H9 (cell line): ENCODE data around the gene TRPM8. TPM values are rescaled to one million over a fixed set of nuclear protein-coding genes. Genes with fewer than 3 reads are reported as not detected.
"Not testable (repeated sequence)": the region's sequence is repeated elsewhere in the genome, so short reads cannot be mapped to it uniquely, and the experiment has no call there.

Experiments
- DNase-seq: peaks from one replicate; pipeline ENCODE4 v3.0.0-alpha.2; 2017
- H2AFZ ChIP-seq: one replicate; pipeline ENCODE4 v1.6.1; 2013; ENCODE audit warnings: mild to moderate bottlenecking, low read length, control low read depth, moderate library complexity
- H2AK5ac ChIP-seq: 2 replicates; pipeline ENCODE4 v1.6.1; 2013; ENCODE audit warnings: low read length, control low read depth, mixed read lengths; ENCODE audit not compliant: insufficient read length
- H2BK120ac ChIP-seq: one replicate; pipeline ENCODE4 v1.6.1; 2013; ENCODE audit warnings: low read depth, mild to moderate bottlenecking, low read length, control low read depth, inconsistent platforms; ENCODE audit not compliant: poor library complexity, severe bottlenecking
- H2BK12ac ChIP-seq: 2 replicates; pipeline ENCODE4 v1.6.1; 2013; ENCODE audit warnings: low read length, control low read depth, mixed read lengths, low read depth; ENCODE audit not compliant: insufficient read length
- H2BK15ac ChIP-seq: 2 replicates; pipeline ENCODE4 v1.6.1; 2013; ENCODE audit warnings: low read depth, low read length, control low read depth
- H2BK20ac ChIP-seq: one replicate; pipeline ENCODE4 v1.6.1; 2013; ENCODE audit warnings: low read depth, mild to moderate bottlenecking, low read length, control low read depth, inconsistent platforms; ENCODE audit not compliant: poor library complexity, severe bottlenecking
- H2BK5ac ChIP-seq: 2 replicates; pipeline ENCODE4 v1.6.1; 2013; ENCODE audit warnings: low read length, control low read depth, mixed read lengths; ENCODE audit not compliant: insufficient read length
- H3K14ac ChIP-seq: 2 replicates; pipeline ENCODE4 v1.6.1; 2013; ENCODE audit warnings: low read length, control low read depth; ENCODE audit not compliant: insufficient read depth
- H3K18ac ChIP-seq: 2 replicates; pipeline ENCODE4 v1.6.1; 2013; ENCODE audit warnings: low read depth, mild to moderate bottlenecking, mixed read lengths, low read length, control low read depth; ENCODE audit not compliant: insufficient read length
- H3K23ac ChIP-seq: 2 replicates; pipeline ENCODE4 v1.6.1; 2013; ENCODE audit warnings: low read length, control low read depth, mixed read lengths, low read depth; ENCODE audit not compliant: insufficient read length
- H3K23me2 ChIP-seq: 2 replicates; pipeline ENCODE4 v1.6.1; 2013; ENCODE audit warnings: low read depth, mild to moderate bottlenecking, mixed read lengths, low read length, control low read depth; ENCODE audit not compliant: insufficient read length, poor library complexity, severe bottlenecking
- H3K27ac ChIP-seq: 2 replicates; pipeline ENCODE4 v1.5.1; 2013; ENCODE audit warnings: low read length, control low read depth, mixed read lengths, low read depth; ENCODE audit not compliant: insufficient read length
- H3K27me3 ChIP-seq: 2 replicates; pipeline ENCODE4 v1.6.1; 2013; ENCODE audit warnings: low read length, control low read depth, inconsistent platforms; ENCODE audit not compliant: insufficient read depth
- H3K4ac ChIP-seq: 2 replicates; pipeline ENCODE4 v1.6.1; 2013; ENCODE audit warnings: low read depth, mild to moderate bottlenecking, control low read depth, inconsistent platforms, low read length, moderate library complexity
- H3K4me1 ChIP-seq: 2 replicates; pipeline ENCODE4 v1.6.1; 2013; ENCODE audit warnings: low read length, control low read depth, inconsistent platforms; ENCODE audit not compliant: insufficient read depth
- H3K4me2 ChIP-seq: 2 replicates; pipeline ENCODE4 v1.6.1; 2013; ENCODE audit warnings: low read length, control low read depth, mixed read lengths; ENCODE audit not compliant: insufficient read length, insufficient read depth
- H3K56ac ChIP-seq: 2 replicates; pipeline ENCODE4 v1.6.1; 2013; ENCODE audit warnings: low read depth, mild to moderate bottlenecking, mixed read lengths, low read length, control low read depth; ENCODE audit not compliant: insufficient read length
- H3K79me1 ChIP-seq: 2 replicates; pipeline ENCODE4 v1.6.1; 2013; ENCODE audit warnings: low read depth, mild to moderate bottlenecking, moderate library complexity, low read length, control low read depth, inconsistent platforms; ENCODE audit not compliant: insufficient read depth, poor library complexity, severe bottlenecking
- H3K79me2 ChIP-seq: 2 replicates; pipeline ENCODE4 v1.6.1; 2013; ENCODE audit warnings: low read length, control low read depth, inconsistent platforms; ENCODE audit not compliant: insufficient read depth
- H3K9ac ChIP-seq: 2 replicates; pipeline ENCODE4 v1.6.1; 2013; ENCODE audit warnings: low read length, control low read depth, mixed read lengths; ENCODE audit not compliant: insufficient read length; ENCODE audit errors: extremely low read depth
- H3K9me3 ChIP-seq: one replicate; pipeline ENCODE4 v1.6.1; 2013; ENCODE audit warnings: low read depth, low read length, inconsistent platforms; ENCODE audit not compliant: control insufficient read depth
- H3T11ph ChIP-seq: one replicate; pipeline ENCODE4 v1.6.1; 2013; ENCODE audit warnings: mild to moderate bottlenecking, low read length, control low read depth, inconsistent platforms
- H4K20me1 ChIP-seq: one replicate; pipeline ENCODE4 v1.6.1; 2013; ENCODE audit not compliant: control insufficient read depth, insufficient read length, insufficient read depth
- H4K5ac ChIP-seq: 2 replicates; pipeline ENCODE4 v1.6.1; 2013; ENCODE audit warnings: low read depth, mild to moderate bottlenecking, mixed read lengths, low read length, control low read depth; ENCODE audit not compliant: insufficient read length
- H4K8ac ChIP-seq: replicated peaks from 2 replicates; pipeline ENCODE4 v1.6.1; 2013; ENCODE audit warnings: low read length, control low read depth, mixed read lengths, low read depth; ENCODE audit not compliant: insufficient read length
- H4K91ac ChIP-seq: 2 replicates; pipeline ENCODE4 v1.6.1; 2013; ENCODE audit warnings: low read depth, mild to moderate bottlenecking, moderate library complexity, mixed read lengths, low read length, control low read depth; ENCODE audit not compliant: insufficient read length
- H3K27ac Mint-ChIP-seq, 3 experiments: 2 replicates in 2 of 3; 3 replicates in 1 of 3; pipeline ENCODE4 v1.8.0; 2020 to 2021; ENCODE audit warnings: mixed read lengths in 3 of 3, mild to moderate bottlenecking in 1 of 3, moderate library complexity in 1 of 3
- H3K27me3 Mint-ChIP-seq: 2 replicates; pipeline ENCODE4 v1.8.0; 2021; ENCODE audit warnings: low read depth, mild to moderate bottlenecking, moderate library complexity, mixed read lengths
- H3K36me3 Mint-ChIP-seq, 3 experiments: 2 replicates in 2 of 3; 3 replicates in 1 of 3; pipeline ENCODE4 v1.8.0; 2020 to 2021; ENCODE audit warnings: low read depth in 3 of 3, mixed read lengths in 3 of 3; ENCODE audit not compliant: insufficient read depth in 1 of 3
- H3K4me1 Mint-ChIP-seq, 2 experiments: 2 replicates each; pipeline ENCODE4 v1.8.0; 2020; ENCODE audit warnings: mixed read lengths in 2 of 2
- H3K4me3 Mint-ChIP-seq, 2 experiments: 2 replicates in 1 of 2; 3 replicates in 1 of 2; pipeline ENCODE4 v1.8.0; 2020 to 2021; ENCODE audit warnings: mild to moderate bottlenecking in 2 of 2, mixed read lengths in 2 of 2, moderate library complexity in 1 of 2
- H3K9me3 Mint-ChIP-seq, 2 experiments: 2 replicates in 1 of 2; 3 replicates in 1 of 2; pipeline ENCODE4 v1.8.0; 2020; ENCODE audit warnings: mild to moderate bottlenecking in 2 of 2, mixed read lengths in 2 of 2, moderate library complexity in 1 of 2
- CTCF ChIP-seq: fragments of 200-600 bp; sonication (generic); conservative IDR thresholded peaks from 3 replicates; pipeline ENCODE4 v1.8.0; 2021; ENCODE audit warnings: antibody characterized with exemption, mild to moderate bottlenecking
- WGBS: extraction: QIAGEN DNeasy Blood & Tissue Kit; methylation state at CpG from one replicate; pipeline ENCODE4 v1.1.7; 2013; ENCODE audit warnings: missing lambda C conversion rate, low lambda C conversion rate, mixed read lengths; ENCODE audit not compliant: insufficient read length; ENCODE audit errors: extremely low coverage; 5-methylcytosine and 5-hydroxymethylcytosine counted together
- total RNA-seq: library from RNA; stranded (reverse); gene quantifications from 2 replicates; pipeline ENCODE4 v1.2.1, GENCODE V29; 2021

The TRPM8 gene
- total RNA-seq, 1 experiment from 2014 or later: 0.28 TPM

- Histone ChIP-seq H2AK5ac (no peak overlapping the region), H3K56ac (no peak overlapping the region), H3K4ac (no peak overlapping the region), H3K4me1 (no peaks in the 10 kb centered on the region), H2AFZ (no peak overlapping the region), H3K27me3 (no peaks in the 10 kb centered on the region), H3T11ph (no peak overlapping the region), H2BK15ac (no peak overlapping the region), H3K14ac (no peak overlapping the region), H3K23ac (no peak overlapping the region), H3K18ac (no peak overlapping the region), H2BK120ac (no peak overlapping the region), H4K8ac (no peak overlapping the region), H2BK12ac (no peak overlapping the region), H3K4me2 (no peak overlapping the region), H4K5ac (no peak overlapping the region), H2BK5ac (no peak overlapping the region), H4K91ac (no peak overlapping the region), H3K9me3 (no peaks in the 10 kb centered on the region), H3K27ac (no peak overlapping the region), H4K20me1 (no peaks in the 10 kb centered on the region), H2BK20ac (no peak overlapping the region), H3K79me1 (no peaks in the 10 kb centered on the region), H3K79me2 (no peaks in the 10 kb centered on the region), H3K9ac (no peak overlapping the region), H3K23me2 (no peaks in the 10 kb centered on the region)
- H3K4me3 Mint-ChIP-seq: no peak overlapping the region
- DNase-seq: no peak
- no peak for TF ChIP-seq CTCF
- WGBS: no CpG with 5 or more reads among the region's 4 CpGs
- peaks cover 8 to 11% of the 10 kb centered on the region in 2 experiments; a peak in 3 of 5 replicates for H3K9me3 Mint-ChIP-seq
- peaks cover 0 to 7% (median 2%) of the 10 kb centered on the region in 3 experiments; a peak in 2 of 7 replicates for H3K36me3 Mint-ChIP-seq
- peaks cover 6% of the 10 kb centered on the region for H3K27me3 Mint-ChIP-seq
- peaks cover 5 to 7% of the 10 kb centered on the region in 2 experiments for H3K4me1 Mint-ChIP-seq
- no peak overlapping the region for H3K27ac Mint-ChIP-seq
Observed at GRCh38 chr2:233968556-233968955, 51.4 kb downstream of the TRPM8 start.

GRCh38 chr2:233972460-233972859 lies 55.3 kb downstream of the TRPM8 start:
- H3K27ac ChIP-seq: not testable (repeated sequence)

More at GRCh38 chr2:233972460-233972859, 55.3 kb downstream of the TRPM8 start:
- H3K27me3 Mint-ChIP-seq, H3K27ac Mint-ChIP-seq, H4K5ac ChIP-seq, H2BK5ac ChIP-seq, H3K79me2 ChIP-seq, H3K23me2 ChIP-seq, H3K4me1 ChIP-seq, H3K4me2 ChIP-seq, H3K9ac ChIP-seq, H2BK20ac ChIP-seq, H4K8ac ChIP-seq, H2AK5ac ChIP-seq, H3K36me3 Mint-ChIP-seq, H2BK15ac ChIP-seq, H3T11ph ChIP-seq, DNase-seq, H3K56ac ChIP-seq, H2BK120ac ChIP-seq, H3K4me3 Mint-ChIP-seq, H4K91ac ChIP-seq, H3K18ac ChIP-seq, H3K79me1 ChIP-seq, H2BK12ac ChIP-seq, H2AFZ ChIP-seq, H3K14ac ChIP-seq, H3K9me3 ChIP-seq, H3K27me3 ChIP-seq, H3K4ac ChIP-seq, H3K23ac ChIP-seq, H4K20me1 ChIP-seq: not testable (repeated sequence)
- peaks cover 13 to 15% of the 10 kb centered on the region in 2 experiments for H3K4me1 Mint-ChIP-seq
- WGBS: no CpG with 5 or more reads among the region's 29 CpGs
- H3K9me3 Mint-ChIP-seq: peaks cover 8 to 11% of the 10 kb centered on the region in 2 experiments; a peak in 3 of 5 replicates
